Measurements from ENCODE around the gene LRRC45.

Gene LRRC45

GRCh38 chr17:81990836-81991683 is 32.0 kb upstream of the LRRC45 start:
- H3K4me3 ChIP-seq (replicated peaks; ENCODE audit: low read depth, low read length): no peak overlapping the region
- DNase-seq (ENCODE audit: low read depth): no peak
- TF ChIP-seq CTCF (IDR thresholded peaks at IDR 0.05; ENCODE audit: low read length, missing control alignments): no peak

- peak; percentile 47 for DNase-seq (ENCODE audit: low read depth)
- no peak overlapping the region for H3K4me3 ChIP-seq (replicated peaks; ENCODE audit: low read depth, low read length)
- TF ChIP-seq CTCF (IDR thresholded peaks at IDR 0.05; ENCODE audit: low read length, missing control alignments): no peak
Observed at GRCh38 chr17:81991684-81992305, 31.3 kb upstream of the LRRC45 start.

GRCh38 chr17:81992306-81993102 is 30.6 kb upstream of the LRRC45 start:
- no peak for DNase-seq (ENCODE audit: low read depth)
- no peak overlapping the region for H3K4me3 ChIP-seq (replicated peaks; ENCODE audit: low read depth, low read length)

GRCh38 chr17:81993729-81994592 is 29.1 kb upstream of the LRRC45 start:
- no peak overlapping the region for H3K4me3 ChIP-seq (replicated peaks; ENCODE audit: low read depth, low read length)
- TF ChIP-seq CTCF (IDR thresholded peaks at IDR 0.05; ENCODE audit: low read length, missing control alignments): no peak
- no peak for DNase-seq (ENCODE audit: low read depth)

More at GRCh38 chr17:81992306-81993102, 30.6 kb upstream of the LRRC45 start:
- no peak for TF ChIP-seq CTCF (IDR thresholded peaks at IDR 0.05; ENCODE audit: low read length, missing control alignments)

GRCh38 chr17:81994593-81995462 is 28.3 kb upstream of the LRRC45 start:
- DNase-seq (ENCODE audit: low read depth): no peak
- TF ChIP-seq CTCF (IDR thresholded peaks at IDR 0.05; ENCODE audit: low read length, missing control alignments): no peak
- no peak overlapping the region for H3K4me3 ChIP-seq (replicated peaks; ENCODE audit: low read depth, low read length)
